GM12878 (cell line): ENCODE measurements around the gene TOM1L2. TPM values are rescaled to one million over a fixed set of nuclear protein-coding genes. Genes with fewer than 3 reads are reported as not detected.

Experiments used
- ATAC-seq: fragments of 200-7000 bp; cut with Tn5 transposase; 3 replicates; pipeline ENCODE4 v1.9.1; 2020; ENCODE audit warnings: mild to moderate bottlenecking, moderate library complexity
- BruUV-seq: library from RNA; stranded (reverse); fragments of 400-500 nt; replicated peaks from 2 replicates; lab custom pipeline; 2021; lab: Mats Ljungman, UMichigan
- CTCF ChIA-PET: fragments of 300-600 bp; sonication (Branson Sonifier 250); formaldehyde crosslinking; extraction: SDS; loops from one replicate; lab custom pipeline; 2021; ENCODE audit warnings: inconsistent platforms; lab: Yijun Ruan, JAX
- POLR2A ChIA-PET: fragments of 350-600 bp; formaldehyde crosslinking; extraction: SDS; loops from one replicate; lab custom pipeline; 2021; ENCODE audit warnings: inconsistent platforms; lab: Charles Lee
- RAD21 ChIA-PET: fragments of 300-600 bp; sonication (Branson Sonifier 250); formaldehyde crosslinking; loops from one replicate; lab custom pipeline; 2023; ENCODE audit warnings: antibody characterized with exemption; ENCODE audit not compliant: unreplicated experiment; lab: Charles Lee
- SMC1A ChIA-PET: fragments of 300-600 bp; sonication (Branson Sonifier 250); formaldehyde crosslinking; loops from one replicate; lab custom pipeline; 2023; ENCODE audit not compliant: unreplicated experiment, uncharacterized antibody; lab: Charles Lee
- DNase-seq: peaks from one replicate; pipeline ENCODE4 v3.0.0-alpha.2; 2011; ENCODE audit warnings: low read depth, low spot score
- FAIRE-seq: peaks from 3 replicates; lab custom pipeline; 2011; peaks lifted over from hg19 to GRCh38; lab: Jason Lieb, UNC
- H2AFZ ChIP-seq: 2 replicates; pipeline ENCODE4 v1.6.0; 2011; ENCODE audit warnings: low read depth, low read length, control low read depth; ENCODE audit not compliant: control insufficient read depth
- H3K27ac ChIP-seq: 2 replicates; pipeline ENCODE4 v1.5.1; 2011; ENCODE audit warnings: control low read depth; ENCODE audit not compliant: control insufficient read depth, insufficient read depth
- H3K27me3 ChIP-seq, 2 experiments: replicated peaks in 1 of 2; 2 replicates each; pipeline versions ENCODE4 v1.6.0 to v1.6.1; 2011; ENCODE audit warnings: low read length in 1 of 2; ENCODE audit not compliant: control insufficient read depth in 2 of 2, insufficient read depth in 2 of 2
- H3K36me3 ChIP-seq, 2 experiments: 2 replicates each; pipeline ENCODE4 v1.5.1; 2011; ENCODE audit warnings: low read length in 1 of 2; ENCODE audit not compliant: control insufficient read depth in 2 of 2, insufficient read depth in 2 of 2
- H3K4me1 ChIP-seq: 2 replicates; pipeline ENCODE4 v1.6.1; 2011; ENCODE audit warnings: mild to moderate bottlenecking, low read length, moderate library complexity, mixed read lengths; ENCODE audit not compliant: control insufficient read depth, insufficient read depth
- H3K4me2 ChIP-seq: 2 replicates; pipeline ENCODE4 v1.6.0; 2011; ENCODE audit warnings: control low read depth; ENCODE audit not compliant: control insufficient read depth, insufficient read depth
- H3K4me3 ChIP-seq: fragments of 200-600 bp; sonication (generic); 2 replicates; pipeline ENCODE4 v1.5.1; 2016
- H3K79me2 ChIP-seq: 2 replicates; pipeline ENCODE4 v1.6.0; 2011; ENCODE audit warnings: low read length; ENCODE audit not compliant: control insufficient read depth, insufficient read depth
- H3K9ac ChIP-seq: 2 replicates; pipeline ENCODE4 v1.8.0; 2011; ENCODE audit warnings: low read length, control low read depth, mixed read lengths; ENCODE audit not compliant: control insufficient read depth, insufficient read depth
- H3K9me3 ChIP-seq: replicated peaks from 3 replicates; pipeline ENCODE4 v1.5.1; 2011; ENCODE audit warnings: mild to moderate bottlenecking, low read length; ENCODE audit not compliant: control insufficient read depth, insufficient read depth
- H4K20me1 ChIP-seq: 2 replicates; pipeline ENCODE4 v1.6.0; 2011; ENCODE audit not compliant: control insufficient read depth, insufficient read depth
- FOXK2 ChIP-seq: fragments of 450-650 bp; IDR thresholded peaks from 2 replicates; pipeline ENCODE4 v1.6.1; 2017; ENCODE audit warnings: mild to moderate bottlenecking, moderate library complexity
- KAT2A ChIP-seq: conservative IDR thresholded peaks from 2 replicates; pipeline ENCODE4 v1.6.1; 2011; ENCODE audit warnings: low read depth, low read length; ENCODE audit not compliant: control insufficient read depth
- NBN ChIP-seq: fragments of 450-650 bp; IDR thresholded peaks from 2 replicates; pipeline ENCODE4 v1.6.1; 2016
- SIN3A ChIP-seq: IDR thresholded peaks from 2 replicates; pipeline ENCODE4 v1.6.1; 2012; ENCODE audit warnings: low read depth, low read length, improper control_type of control experiment
- SP1 ChIP-seq: IDR thresholded peaks from one replicate; pipeline ENCODE4 v1.6.1; 2011; ENCODE audit warnings: low read depth, low read length
- SREBF2 ChIP-seq: IDR thresholded peaks from 2 replicates; pipeline ENCODE4 v1.6.1; 2012; ENCODE audit warnings: mild to moderate bottlenecking, low read length
- SRF ChIP-seq, 2 experiments: IDR thresholded peaks; 2 replicates each; pipeline ENCODE4 v1.6.1; 2011; ENCODE audit warnings: low read depth in 2 of 2, low read length in 2 of 2, mild to moderate bottlenecking in 1 of 2, moderate library complexity in 1 of 2
- STAT1 ChIP-seq: fragments of 450-650 bp; conservative IDR thresholded peaks from 2 replicates; pipeline ENCODE4 v1.6.1; 2014; ENCODE audit warnings: antibody characterized with exemption, mild to moderate bottlenecking
- TAF1 ChIP-seq: IDR thresholded peaks from 2 replicates; pipeline ENCODE4 v1.6.1; 2011; ENCODE audit warnings: mild to moderate bottlenecking, low read depth, low read length, borderline replicate concordance
- USF2 ChIP-seq: IDR thresholded peaks from 2 replicates; pipeline ENCODE4 v1.6.1; 2011; ENCODE audit warnings: low read depth, low read length, improper control_type of control experiment, borderline replicate concordance
- ZBTB33 ChIP-seq: fragments of 450-650 bp; IDR thresholded peaks from 2 replicates; pipeline ENCODE4 v1.6.1; 2017; ENCODE audit warnings: mild to moderate bottlenecking
- WGBS: methylation state at CpG from one replicate; pipeline ENCODE4 v1.1.6; 2016; ENCODE audit warnings: low lambda C conversion rate; ENCODE audit not compliant: insufficient replicate concordance, insufficient coverage; ENCODE audit errors: missing lambda C conversion rate; 5-methylcytosine and 5-hydroxymethylcytosine counted together
- in situ Hi-C: fragments of 300-500 bp; cut with MboI; formaldehyde crosslinking; loops from 9 replicates; pipeline ENCODE4 v1.14.3; 2018; ENCODE audit warnings: mixed read lengths
- intact Hi-C: fragments of 100-400 bp; cut with micrococcal nuclease; formaldehyde crosslinking; loops from one replicate; pipeline ENCODE4 v1.14.2; 2022; ENCODE audit not compliant: unreplicated experiment
- polyA plus RNA-seq, 11 experiments: library from polyadenylated mRNA; depleted of rRNA in 4 of 11; unstranded in 6 of 11; stranded (reverse) in 5 of 11; fragments of >200 nt; fragmentation: Nextera tagmentation in 4 of 11; fragmentation: Illumina TruSeq in 1 of 11; extraction: Ambion mirVana in 4 of 11; extraction: Trizol in 1 of 11; gene quantifications; 1 replicate in 1 of 11; 2 replicates in 10 of 11; pipeline versions ENCODE4 v1.2.1 to v1.2.3, GENCODE V29; 2011 to 2016; ENCODE audit warnings: inconsistent platforms in 2 of 11, missing spikeins in 2 of 11, low read depth in 1 of 11
- total RNA-seq, 4 experiments: library from RNA; depleted of rRNA in 3 of 4; stranded (reverse); fragments of >200 nt in 3 of 4; fragmentation: Illumina TruSeq in 1 of 4; extraction: Trizol in 1 of 4; gene quantifications; 2 replicates each; pipeline versions ENCODE4 v1.2.1 to v1.2.3, GENCODE V29; 2013 to 2021

The TOM1L2 gene
- total and polyA plus RNA-seq, 10 of the 15 experiments (the other 5 are each of a cell fraction or from before 2014, with no cell fraction given), result 0.19 to 19.2 (median 8.1) TPM

- no TSS peak for BruUV-seq
- intact Hi-C loops (no loop called here), in situ Hi-C loops (no loop called here)
- ChIA-PET POLR2A (interaction anchor here (0.9 to 1.2 kb wide), 3 partner anchors 10 to 15 kb away, joined by 3 read pairs; no protein-coding TSS in a partner anchor), RAD21 (interaction anchor here (0.9 to 2.0 kb wide), 4 partner anchors 14 to 25 kb away, joined by 3 to 7 read pairs (median 5); no protein-coding TSS in a partner anchor), CTCF (interaction anchor here (0.8 to 3.7 kb wide), 3 partner anchors 9 to 25 kb away, joined by 3 to 13 read pairs (median 4); no protein-coding TSS in a partner anchor), SMC1A (interaction anchor here (1.2 to 4.8 kb wide), 5 partner anchors 12 to 53 kb away, joined by 4 to 26 read pairs (median 5); no protein-coding TSS in a partner anchor)
- H3K27me3 ChIP-seq, result no peaks in the 10 kb centered on the region
- no peaks in the 10 kb centered on the region for H4K20me1 ChIP-seq
- ATAC-seq (no peak), FAIRE-seq (no peak), DNase-seq (no peak)
- H3K4me3 ChIP-seq, result no peak overlapping the region
- no peak overlapping the region for H3K27ac ChIP-seq
- H3K4me1 ChIP-seq, result no peaks in the 10 kb centered on the region
- TF ChIP-seq USF2 (no peak), SREBF2 (no peak), FOXK2 (no peak)
- 83% methylated on average over 7 of the region's 7 CpGs for WGBS
- H3K4me2 ChIP-seq, result no peak overlapping the region
- no peak overlapping the region for H2AFZ ChIP-seq
- no peaks in the 10 kb centered on the region for H3K9me3 ChIP-seq
- no peak overlapping the region for H3K9ac ChIP-seq
- no peaks in the 10 kb centered on the region for H3K79me2 ChIP-seq
- H3K36me3 ChIP-seq, result no peaks in the 10 kb centered on the region
These were observed 28.0 kb downstream of the TOM1L2 start for GRCh38 chr17:17944242-17944641.

- Histone ChIP-seq H3K27me3 (no peaks in the 10 kb centered on the region), H4K20me1 (no peaks in the 10 kb centered on the region), H3K36me3 (no peaks in the 10 kb centered on the region), H3K27ac (no peak overlapping the region), H3K79me2 (no peaks in the 10 kb centered on the region), H3K4me1 (peaks cover 5% of the 10 kb centered on the region; the same call in 1 of the 2 replicates), H3K4me2 (no peak overlapping the region), H3K9ac (no peak overlapping the region), H3K4me3 (no peak overlapping the region), H3K9me3 (no peaks in the 10 kb centered on the region), H2AFZ (no peak overlapping the region)
- RAD21 ChIA-PET, result interaction anchor here (1.0 to 2.0 kb wide), 2 partner anchors 15 to 24 kb away, joined by 3 to 7 read pairs; no protein-coding TSS in a partner anchor
- POLR2A ChIA-PET, result interaction anchor here (0.5 to 1.1 kb wide), 2 partner anchors 9 to 903 kb away, joined by 3 read pairs; no protein-coding TSS in a partner anchor
- FAIRE-seq, result no peak
- WGBS, result 63% methylated on average over 3 of the region's 3 CpGs
- ATAC-seq, result no peak; the same call in 2 of the 3 replicates
- in situ Hi-C loops (no loop called here), intact Hi-C loops (no loop called here)
- CTCF ChIA-PET, result interaction anchor here (0.5 kb wide), 1 partner anchor 683 kb away, joined by 3 read pairs; no protein-coding TSS in a partner anchor
- no peak for DNase-seq
- SMC1A ChIA-PET, result interaction anchor here (1.2 to 4.8 kb wide), 4 partner anchors 8 to 53 kb away, joined by 3 to 26 read pairs (median 4); no protein-coding TSS in a partner anchor
- BruUV-seq, result no TSS peak
- no peak for TF ChIP-seq NBN
- no peak for TF ChIP-seq SIN3A
- no peak for TF ChIP-seq STAT1
- no peak for TF ChIP-seq SRF (IDR thresholded peaks at IDR 0.05; ENCODE audit: low read depth in 2 of 2, low read length in 2 of 2)
- TF ChIP-seq ZBTB33, result no peak
- no peak for TF ChIP-seq TAF1
- TF ChIP-seq SP1, result no peak
- no peak for TF ChIP-seq KAT2A
These were observed 28.8 kb downstream of the TOM1L2 start for GRCh38 chr17:17943281-17943984.
